GM18505 (cell line): Measurements from ENCODE around the gene TAOK3.
"Not testable (repeated sequence)": the region's sequence is repeated elsewhere in the genome, so short reads cannot be mapped to it uniquely, and the experiment has no call there.

Source experiments
- ATAC-seq: cut with Tn5 transposase; IDR thresholded peaks from one replicate; pipeline ENCODE4 v1.9.1; 2021; ENCODE audit not compliant: unreplicated experiment
- POLR2A ChIP-seq: IDR thresholded peaks from 4 replicates; pipeline ENCODE4 v1.6.1; 2011; ENCODE audit warnings: borderline replicate concordance; ENCODE audit not compliant: insufficient read depth, insufficient read length; ENCODE audit errors: extremely low read depth

The TAOK3 gene

GRCh38 chr12:118288174-118288573 is 84.5 kb downstream of the TAOK3 start:
- no peak for ATAC-seq
- TF ChIP-seq POLR2A = no peak

DNA sequence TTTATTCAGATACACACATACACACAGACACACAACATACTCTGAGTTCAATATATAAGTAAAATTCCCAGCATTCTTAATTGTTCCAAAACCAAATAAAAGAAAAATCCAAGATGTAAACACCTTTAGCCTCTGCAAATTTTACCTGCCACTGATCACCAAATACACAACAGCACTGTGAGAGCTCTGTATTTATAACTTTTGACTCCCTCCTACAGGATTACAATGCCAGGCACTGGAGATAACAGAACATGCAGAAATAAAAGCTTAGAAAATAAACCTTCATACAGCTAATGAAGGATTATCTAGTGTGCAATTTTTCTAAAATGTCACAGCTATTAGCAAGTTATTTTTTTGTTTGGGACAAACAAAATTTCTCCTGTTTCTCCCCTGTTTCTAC is 85.0 kb downstream of the TAOK3 start:
- no peak for ATAC-seq
- TF ChIP-seq POLR2A = no peak

- ATAC-seq = no peak
- TF ChIP-seq POLR2A = no peak
These were observed 89.9 kb downstream of the TAOK3 start for GRCh38 chr12:118282767-118283166.

DNA sequence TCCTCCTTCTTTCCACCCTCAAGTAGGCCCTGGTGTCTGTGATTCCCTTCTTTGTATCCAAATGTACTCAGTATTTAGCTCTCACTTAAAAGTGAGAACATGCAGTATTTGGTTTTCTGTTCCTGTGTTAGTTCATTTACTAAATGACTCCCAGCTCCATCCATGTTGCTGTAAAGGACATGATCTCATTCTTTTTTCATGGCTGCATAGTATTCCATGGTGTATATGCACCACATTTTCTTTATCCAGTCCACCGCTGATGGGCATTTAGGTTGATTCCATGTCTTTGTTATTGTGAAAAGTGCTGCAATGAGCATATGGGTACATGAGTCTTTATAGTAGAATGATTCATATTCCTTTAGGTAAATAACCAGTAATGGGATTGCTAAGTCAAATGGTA is 94.4 kb downstream of the TAOK3 start:
- not testable (repeated sequence) for ATAC-seq

DNA sequence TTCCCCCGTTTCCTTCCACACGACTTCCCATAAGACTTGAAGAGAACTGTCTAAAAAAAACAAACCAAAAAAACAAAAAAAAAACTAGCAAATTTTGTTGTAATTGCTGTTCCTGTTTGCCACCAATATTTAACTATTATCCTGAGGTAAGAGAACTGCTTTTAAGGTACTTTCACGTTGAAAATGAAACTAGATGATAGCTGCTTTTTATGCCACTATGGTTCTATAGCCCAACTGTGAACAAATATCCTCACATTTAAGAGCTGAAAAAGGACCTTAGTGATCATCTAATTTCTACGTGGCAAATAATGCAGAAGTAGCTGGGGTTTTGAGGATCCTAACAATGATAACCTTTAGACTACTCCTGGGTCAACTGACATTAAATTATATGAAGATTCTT is 98.6 kb downstream of the TAOK3 start:
- no peak for TF ChIP-seq POLR2A
- ATAC-seq = no peak

GRCh38 chr12:118271770-118272417 is 100.8 kb downstream of the TAOK3 start:
- no peak for TF ChIP-seq POLR2A
- no peak for ATAC-seq

- no peak for ATAC-seq
- TF ChIP-seq POLR2A = no peak
These were observed 101.5 kb downstream of the TAOK3 start for GRCh38 chr12:118271183-118271582.

GRCh38 chr12:118269806-118270205 is 102.9 kb downstream of the TAOK3 start:
- ATAC-seq = no peak
- no peak for TF ChIP-seq POLR2A

DNA sequence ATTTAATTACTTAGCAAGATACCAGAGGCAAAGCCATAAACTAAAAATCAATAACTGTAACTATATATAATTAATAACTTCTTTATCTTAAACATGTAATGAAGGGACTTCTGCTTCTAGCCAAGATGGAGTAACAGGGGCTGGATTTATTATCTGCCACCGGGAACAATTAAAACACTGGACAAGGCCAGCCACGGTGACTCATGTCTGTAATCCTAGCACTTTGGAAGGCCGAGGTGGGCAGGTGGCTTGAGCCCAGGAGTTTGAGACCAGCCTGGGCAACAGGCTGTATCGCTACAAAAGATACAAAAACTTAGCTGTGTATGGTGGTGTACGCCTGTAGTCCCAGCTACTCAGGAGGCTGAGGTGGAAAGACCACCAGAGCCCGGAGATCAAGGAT is 113.6 kb downstream of the TAOK3 start:
- no peak for ATAC-seq
- TF ChIP-seq POLR2A = no peak

- ATAC-seq = no peak
- TF ChIP-seq POLR2A = no peak
These were observed 116.4 kb downstream of the TAOK3 start for GRCh38 chr12:118256352-118256751.

- no peak for ATAC-seq
- TF ChIP-seq POLR2A = no peak
These were observed 123.2 kb downstream of the TAOK3 start for GRCh38 chr12:118249547-118249946.

DNA sequence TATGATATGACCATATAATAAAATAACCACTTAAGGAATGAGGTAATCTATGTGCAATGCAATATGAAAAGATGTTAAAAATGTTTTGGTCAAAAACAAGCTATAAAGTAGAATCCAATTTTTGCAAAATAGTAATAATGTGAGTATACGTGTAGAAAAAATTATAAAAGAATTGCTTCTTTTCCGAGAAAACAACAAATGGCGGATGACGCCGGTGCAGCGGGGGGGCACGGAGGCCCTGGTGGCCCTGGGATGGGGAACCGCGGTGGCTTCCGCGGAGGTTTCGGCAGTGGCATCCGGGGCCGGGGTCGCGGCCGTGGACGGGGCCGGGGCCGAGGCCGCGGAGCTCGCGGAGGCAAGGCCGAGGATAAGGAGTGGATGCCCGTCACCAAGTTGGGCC is 126.8 kb downstream of the TAOK3 start:
- ATAC-seq = not testable (repeated sequence)

DNA sequence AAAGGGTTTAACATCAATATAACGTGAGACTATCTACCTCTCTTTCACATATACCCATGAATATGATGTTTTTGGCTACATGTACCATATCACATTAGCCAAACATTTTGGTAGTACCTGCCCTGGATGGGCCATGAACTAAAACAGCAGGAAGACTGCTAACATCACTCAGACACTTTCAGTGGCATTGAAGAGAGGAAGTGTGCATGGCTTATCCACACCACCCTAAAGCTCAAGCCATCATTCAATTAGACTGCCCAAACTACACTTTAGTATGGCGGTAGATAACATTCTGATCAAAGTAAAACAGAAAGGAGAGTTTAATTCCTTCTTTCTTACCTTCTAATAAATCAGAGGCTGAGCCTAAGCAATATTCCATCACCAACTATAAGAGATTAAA is 133.8 kb downstream of the TAOK3 start:
- ATAC-seq = no peak
- TF ChIP-seq POLR2A = no peak

DNA sequence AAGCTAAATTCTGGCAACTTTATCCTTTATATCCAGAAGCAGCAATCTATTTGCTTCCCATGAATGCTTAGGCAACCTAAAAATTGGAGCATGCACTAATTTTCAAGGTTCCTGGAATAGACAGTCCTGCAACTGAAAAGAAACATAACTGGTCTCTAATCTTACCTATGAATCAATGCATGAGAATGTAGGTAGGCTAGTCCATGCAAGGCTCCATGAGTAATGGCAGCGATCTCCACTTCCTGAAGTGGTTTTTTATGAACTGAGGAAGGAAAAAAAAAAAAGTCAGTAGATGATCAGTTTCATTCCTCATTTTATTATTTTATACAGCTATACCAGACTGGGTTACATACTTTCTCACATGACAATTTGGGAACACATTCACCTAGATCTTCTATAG is 134.8 kb downstream of the TAOK3 start:
- ATAC-seq = no peak
- no peak for TF ChIP-seq POLR2A

GRCh38 chr12:118237052-118237665 is 135.5 kb downstream of the TAOK3 start:
- peak; percentile 88 for ATAC-seq
- no peak for TF ChIP-seq POLR2A

DNA sequence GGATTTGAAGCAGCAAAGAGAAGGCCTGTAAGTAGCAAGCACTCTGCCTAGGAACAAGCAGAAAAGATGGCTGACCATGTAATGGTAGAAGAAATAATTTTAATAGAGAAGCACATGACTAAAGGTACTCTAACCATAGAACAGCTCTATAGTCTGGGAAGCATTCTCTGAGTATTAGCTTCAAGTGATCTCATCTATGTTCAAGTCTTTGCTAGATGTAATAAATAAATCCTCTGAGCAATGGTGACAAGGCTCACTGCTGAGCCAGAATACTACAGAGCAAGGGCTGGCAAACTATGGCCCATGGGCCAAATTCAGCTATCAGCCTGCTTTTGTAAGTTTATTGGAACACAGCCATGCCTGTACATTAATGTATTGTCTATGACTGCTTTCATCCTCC is 152.0 kb downstream of the TAOK3 start:
- no peak for ATAC-seq
- TF ChIP-seq POLR2A = no peak

DNA sequence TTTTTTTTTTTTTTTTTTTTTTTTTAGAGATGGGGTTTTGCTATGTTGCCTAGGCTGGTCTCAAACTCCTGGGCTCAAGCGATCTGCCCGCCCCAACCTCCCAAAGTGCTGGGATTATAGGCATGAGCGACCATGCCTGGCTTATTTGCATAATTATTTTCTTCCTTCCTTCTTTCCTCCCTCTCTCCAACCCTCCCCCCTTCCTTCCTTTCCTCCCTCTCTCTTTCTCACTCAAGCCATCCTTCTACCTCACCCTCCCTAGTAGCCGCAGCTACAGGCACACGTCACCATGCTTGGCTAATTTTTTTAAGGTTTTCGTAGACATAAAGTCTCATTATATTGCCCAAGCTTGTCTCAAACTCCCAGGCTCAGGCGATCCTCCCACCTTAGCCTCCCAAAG is 152.9 kb downstream of the TAOK3 start:
- no peak for ATAC-seq
- TF ChIP-seq POLR2A = no peak
